GM21737 (cell line): Measurements from ENCODE around the gene CEMIP.

ENCODE experiments used
- ATAC-seq: cut with Tn5 transposase; IDR thresholded peaks from one replicate; pipeline ENCODE4 v1.9.1; 2021; ENCODE audit warnings: mild to moderate bottlenecking, moderate library complexity; ENCODE audit not compliant: unreplicated experiment

CEMIP gene

DNA sequence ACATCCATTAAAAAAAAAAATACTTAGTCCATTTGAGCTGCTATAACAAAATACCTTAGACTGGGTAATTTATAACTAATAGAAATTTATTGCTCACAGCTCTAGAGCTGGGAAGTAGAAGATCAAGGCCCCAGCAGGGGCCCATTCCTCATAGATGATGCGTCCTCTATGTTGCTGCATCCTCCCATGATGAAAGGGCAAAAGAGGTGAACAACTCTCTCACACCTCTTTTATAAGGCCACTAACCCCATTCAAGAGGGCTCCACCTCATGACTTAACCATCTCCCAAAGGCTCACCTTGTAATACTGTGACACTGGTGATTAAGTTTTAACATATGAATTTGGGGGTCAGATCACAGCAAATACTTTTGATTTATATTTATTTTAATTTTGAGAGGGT lies 218.5 kb downstream of the CEMIP start:
- no peak for ATAC-seq

DNA sequence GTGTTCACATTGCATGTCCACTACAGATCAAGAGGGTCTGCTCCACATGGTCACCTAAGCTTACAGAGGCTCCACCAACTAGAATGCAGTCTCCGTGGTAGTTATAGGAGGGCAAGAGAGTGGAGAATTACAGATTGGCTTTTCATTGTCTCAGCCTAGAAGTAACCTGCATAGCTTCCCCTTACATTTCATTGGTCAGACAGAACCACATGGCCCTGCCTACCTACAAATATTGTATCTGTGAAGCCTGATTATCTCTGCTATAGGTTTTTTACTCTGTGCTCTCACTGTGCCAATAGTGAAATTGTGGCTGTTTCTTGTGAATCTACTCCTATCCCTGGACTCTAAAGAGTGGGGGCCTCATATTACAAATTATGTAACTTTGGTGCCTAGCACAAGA lies 219.1 kb downstream of the CEMIP start:
- no peak for ATAC-seq

DNA sequence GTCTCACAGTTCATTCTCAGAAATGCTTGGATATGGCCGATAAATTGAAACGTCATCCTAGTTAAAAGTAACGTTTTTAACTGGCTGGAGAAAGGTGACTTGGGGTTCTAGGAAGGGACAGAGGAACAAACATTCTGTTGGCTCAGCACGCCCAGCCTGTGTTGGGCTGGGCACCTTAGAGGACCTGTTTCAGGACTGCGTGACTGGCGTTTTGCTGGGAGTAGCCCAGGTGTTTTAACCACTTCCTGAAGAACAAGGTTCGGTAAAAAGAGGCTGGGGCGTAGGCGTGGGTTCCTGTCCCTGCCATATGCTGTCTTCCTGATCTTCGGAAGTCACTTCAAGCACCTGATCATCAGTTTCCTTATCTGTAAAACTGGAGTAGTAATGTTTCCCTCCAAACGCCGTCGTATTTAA lies 220.5 kb downstream of the CEMIP start:
- ATAC-seq: no peak

DNA sequence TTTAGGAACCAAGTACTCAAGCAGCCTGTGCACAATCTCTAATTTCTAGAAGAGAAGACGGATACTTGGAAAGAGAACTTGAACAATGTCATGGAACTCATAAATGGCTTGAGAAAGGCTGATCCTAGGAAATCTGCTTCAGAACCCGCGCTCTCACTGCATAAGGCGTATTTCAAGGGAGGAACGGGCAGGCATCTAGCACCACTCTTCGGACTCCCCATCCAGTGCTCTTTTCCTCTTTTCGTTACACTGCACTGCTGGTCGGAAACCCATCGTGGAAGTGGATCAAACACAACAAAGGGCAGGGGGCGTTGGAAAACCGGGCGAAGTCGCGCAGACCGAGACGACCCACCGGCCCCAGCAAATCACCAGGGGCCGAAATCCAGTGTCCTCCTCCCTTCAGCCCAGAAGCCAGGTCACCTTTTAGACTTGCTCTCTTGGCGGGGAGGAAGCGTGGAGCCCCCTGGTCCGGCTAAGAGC lies 221.0 kb downstream of the CEMIP start:
- ATAC-seq: no peak

DNA sequence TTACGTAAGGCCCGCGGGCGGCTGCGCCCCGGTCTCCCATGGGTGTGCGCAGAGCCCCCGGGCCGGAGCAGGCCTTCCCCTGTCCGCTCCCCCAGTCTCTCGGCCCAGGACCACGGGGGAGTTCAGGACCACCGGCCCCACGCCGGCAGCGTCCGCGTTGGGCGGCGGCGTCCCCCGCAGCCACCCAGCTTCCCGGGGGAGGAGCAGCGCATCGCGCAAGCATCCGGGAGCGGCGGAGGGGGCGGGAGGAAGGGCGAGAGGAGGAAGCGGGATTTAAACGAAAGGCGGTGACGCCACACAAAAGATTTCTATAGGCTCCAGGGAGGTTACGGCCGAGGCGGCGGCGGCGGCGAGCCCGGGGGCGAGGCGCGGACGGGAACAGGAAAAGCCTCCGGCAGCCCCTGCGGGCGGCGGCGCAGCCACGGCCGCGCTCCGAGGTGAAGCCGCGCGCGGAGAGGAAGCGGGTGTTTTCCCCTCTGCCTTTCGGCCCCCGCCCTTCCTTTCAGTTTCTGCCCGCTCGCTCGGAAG lies 221.5 kb downstream of the CEMIP start, which contains the start of gene TLNRD1:
TLNRD1 (plus strand) TSS at position 300 of the 528 bp plus-strand sequence. CDS start 1,349 bp downstream, outside the sequence.
- peak; percentile 57 for ATAC-seq
